GM10248 (cell line): ENCODE data around the gene PGK1.
A peak's percentile ranks its signal among the peaks of the same experiment; 100 is the strongest.
"Not testable (repeated sequence)": the region's sequence is repeated elsewhere in the genome, so short reads cannot be mapped to it uniquely, and the experiment has no call there.

ENCODE experiments used
- CTCF ChIA-PET: fragments of 300-600 bp; sonication (Branson Sonifier 250); formaldehyde crosslinking; extraction: SDS; loops from one replicate; lab custom pipeline; 2021; ENCODE audit warnings: antibody characterized with exemption; lab: Yijun Ruan, JAX
- POLR2A ChIA-PET: fragments of 350-650 bp; sonication (Branson Sonifier 250); formaldehyde crosslinking; extraction: SDS; loops from one replicate; lab custom pipeline; 2020; ENCODE audit warnings: antibody characterized with exemption; lab: Yijun Ruan, JAX
- DNase-seq: peaks from one replicate; pipeline ENCODE4 v3.0.0; 2012; ENCODE audit errors: extremely low spot score
- CTCF ChIP-seq: IDR thresholded peaks from 2 replicates; pipeline ENCODE4 v1.5.1; 2012; ENCODE audit warnings: mild to moderate bottlenecking, low read depth; ENCODE audit errors: extremely low read depth, missing control alignments, control extremely low read depth

Gene PGK1

GRCh38 chrX:78103623-78104446, at the start of gene PGK1:
Gene PGK1 (plus strand): TSS chrX:78104248. CDS start chrX:78104341, 93 bp downstream.
- TF ChIP-seq CTCF, result no peak
- ChIA-PET CTCF (no interaction called here), POLR2A (no interaction called here)
- DNase-seq, result peak; percentile 90

GRCh38 chrX:78063687-78064086, 40.4 kb upstream of the PGK1 start:
- POLR2A ChIA-PET, result no interaction called here

GRCh38 chrX:78064152-78064551, 39.9 kb upstream of the PGK1 start:
- TF ChIP-seq CTCF, result no peak
- CTCF ChIA-PET, result interaction anchor here (1.1 to 1.4 kb wide), 3 partner anchors 12 to 36 kb away, joined by 3 to 4 read pairs (median 4); no protein-coding TSS in a partner anchor
- POLR2A ChIA-PET, result no interaction called here
- no peak for DNase-seq

More at GRCh38 chrX:78063687-78064086, 40.4 kb upstream of the PGK1 start:
- CTCF ChIA-PET, result no interaction called here
- no peak for TF ChIP-seq CTCF
- DNase-seq, result no peak

GRCh38 chrX:78064698-78065601, 39.1 kb upstream of the PGK1 start:
- CTCF ChIA-PET, result interaction anchor here (1.0 to 2.1 kb wide), 8 partner anchors 8 to 166 kb away, joined by 3 to 5 read pairs (median 4); partner anchors contain the start of gene COX7B
- DNase-seq, result peak; percentile 44
- POLR2A ChIA-PET, result interaction anchor here (0.5 to 1.4 kb wide), 3 partner anchors 155 to 901 kb away, joined by 3 to 6 read pairs (median 3); partner anchors contain the start of gene ATP7A

GRCh38 chrX:78066110-78066509, 37.9 kb upstream of the PGK1 start:
- ChIA-PET CTCF (interaction anchor here (2.1 kb wide), 1 partner anchor 15 kb away, joined by 4 read pairs; no protein-coding TSS in a partner anchor), POLR2A (interaction anchor here (1.4 kb wide), 1 partner anchor 156 kb away, joined by 3 read pairs; the partner anchor contains the start of gene ATP7A)
- TF ChIP-seq CTCF, result no peak
- DNase-seq, result no peak

GRCh38 chrX:78071331-78071730, 32.7 kb upstream of the PGK1 start:
- DNase-seq, result no peak
- CTCF ChIA-PET, result no interaction called here
- POLR2A ChIA-PET, result no interaction called here
- TF ChIP-seq CTCF, result no peak

- DNase-seq, POLR2A ChIA-PET: not testable (repeated sequence)
- CTCF ChIA-PET, result interaction anchor here (1.0 to 3.2 kb wide), 5 partner anchors 9 to 44 kb away, joined by 3 to 10 read pairs (median 6); no protein-coding TSS in a partner anchor
Observed at GRCh38 chrX:78073147-78074077, 30.6 kb upstream of the PGK1 start.
